GM19239 (cell line): Measurements from ENCODE around the gene IQGAP3.
A peak's percentile ranks its signal among the peaks of the same experiment; 100 is the strongest.

Source experiments
- DNase-seq: peaks from one replicate; pipeline ENCODE4 v3.0.0; 2011; ENCODE audit warnings: low spot score; ENCODE audit not compliant: insufficient read length
- FAIRE-seq: peaks from 2 replicates; lab custom pipeline; 2011; peaks lifted over from hg19 to GRCh38; lab: Jason Lieb, UNC

Gene IQGAP3

DNA sequence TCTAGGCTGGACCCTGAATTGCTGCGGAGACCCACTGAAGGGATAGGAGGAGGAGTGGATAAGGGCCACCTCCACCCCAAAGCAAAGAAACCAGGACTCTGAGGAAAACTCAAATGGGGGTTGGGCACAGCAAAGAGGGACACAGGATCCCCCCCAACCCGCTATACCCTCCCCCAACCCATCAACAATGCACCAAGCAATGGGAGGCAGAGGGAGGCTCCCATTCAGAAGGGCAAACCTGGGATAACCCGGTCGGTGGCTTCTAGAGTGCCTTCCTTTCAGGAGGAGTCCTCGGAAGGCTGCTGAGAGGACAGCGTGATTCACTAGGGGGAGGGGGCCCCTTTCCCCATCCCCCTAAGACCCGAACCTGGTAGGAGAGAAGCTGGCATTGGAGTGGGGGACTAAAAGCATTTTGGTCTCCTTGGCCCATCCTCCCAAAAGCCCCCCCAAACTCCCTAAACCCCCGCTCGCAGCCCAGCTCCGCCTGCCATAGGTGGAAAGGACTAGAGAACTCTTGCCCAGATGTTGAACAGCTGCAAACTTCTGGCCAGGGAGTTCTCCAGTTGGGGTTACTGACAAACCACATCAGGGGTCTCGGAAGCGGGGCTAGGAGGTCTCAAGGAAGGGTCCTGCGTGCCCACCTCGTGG is 73.0 kb downstream of the IQGAP3 start:
- FAIRE-seq: no peak
- DNase-seq: no peak

DNA sequence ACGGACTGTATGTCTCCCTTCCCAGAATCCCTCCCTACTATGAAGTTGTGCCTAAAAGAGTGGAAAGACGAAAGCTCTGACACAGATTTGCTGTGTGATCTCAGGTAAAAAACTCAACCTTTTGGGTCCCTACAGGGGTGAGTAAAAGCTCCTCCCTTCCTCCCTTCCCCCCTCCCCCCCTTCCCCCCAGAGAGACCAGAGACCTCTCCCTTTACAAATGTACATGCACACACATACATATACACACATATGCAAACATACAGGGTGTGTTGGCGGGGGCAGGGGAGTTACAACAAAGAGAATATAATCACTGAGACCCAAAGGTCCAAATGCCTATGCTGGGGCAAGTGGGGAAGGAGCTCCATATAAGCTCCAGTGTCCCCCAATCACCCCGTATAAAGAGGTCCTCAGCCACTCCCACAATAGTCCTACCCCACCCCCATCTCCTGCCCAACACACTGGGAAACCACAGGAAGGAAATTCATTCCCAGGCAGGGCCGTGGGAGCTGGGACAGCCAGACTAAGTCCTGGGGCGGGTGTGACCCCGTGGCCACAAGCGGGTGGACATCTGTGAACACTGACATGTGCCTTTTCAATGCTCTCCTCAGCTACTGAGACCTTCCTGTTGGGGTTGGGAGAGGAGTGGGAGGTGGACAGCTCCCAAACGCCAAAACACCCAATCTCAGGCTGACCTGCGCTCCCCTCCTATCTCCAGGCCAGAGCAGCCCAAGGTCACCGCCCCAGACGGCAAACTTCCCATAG is 73.8 kb downstream of the IQGAP3 start:
- DNase-seq: no peak
- no peak for FAIRE-seq

DNA sequence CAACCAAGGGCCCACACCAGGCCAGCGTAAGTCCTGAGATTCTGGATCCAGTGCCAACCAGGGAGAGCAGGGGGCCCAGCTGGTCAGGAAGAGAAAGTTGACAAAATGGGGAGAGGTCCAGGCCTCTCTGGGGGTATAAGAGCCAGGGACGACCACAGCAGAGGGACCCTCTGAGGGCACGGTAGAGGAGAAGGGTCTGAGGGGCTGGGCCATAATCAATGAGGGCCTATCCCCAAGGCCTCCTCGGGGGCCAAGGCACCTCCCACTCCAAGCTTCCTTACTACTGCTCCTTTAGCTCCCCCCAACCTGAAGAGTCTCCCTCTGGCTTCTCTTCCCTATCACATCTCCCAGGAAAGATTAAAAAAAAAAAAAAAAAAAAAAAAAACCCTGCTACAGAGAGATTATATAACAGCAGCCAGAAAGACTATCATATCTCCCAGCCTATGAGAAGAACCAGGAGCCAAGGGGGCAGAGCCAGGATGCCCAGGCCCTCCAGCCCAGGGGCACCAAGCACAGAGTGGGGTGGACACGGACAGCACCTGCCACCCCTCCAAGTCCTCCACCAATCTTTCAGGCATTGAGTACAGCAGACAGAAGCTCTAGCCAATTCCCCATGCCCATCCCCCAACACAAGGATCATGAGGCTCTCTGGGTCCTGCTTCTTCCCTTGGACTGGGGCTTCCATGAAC is 74.5 kb downstream of the IQGAP3 start:
- FAIRE-seq: no peak

DNA sequence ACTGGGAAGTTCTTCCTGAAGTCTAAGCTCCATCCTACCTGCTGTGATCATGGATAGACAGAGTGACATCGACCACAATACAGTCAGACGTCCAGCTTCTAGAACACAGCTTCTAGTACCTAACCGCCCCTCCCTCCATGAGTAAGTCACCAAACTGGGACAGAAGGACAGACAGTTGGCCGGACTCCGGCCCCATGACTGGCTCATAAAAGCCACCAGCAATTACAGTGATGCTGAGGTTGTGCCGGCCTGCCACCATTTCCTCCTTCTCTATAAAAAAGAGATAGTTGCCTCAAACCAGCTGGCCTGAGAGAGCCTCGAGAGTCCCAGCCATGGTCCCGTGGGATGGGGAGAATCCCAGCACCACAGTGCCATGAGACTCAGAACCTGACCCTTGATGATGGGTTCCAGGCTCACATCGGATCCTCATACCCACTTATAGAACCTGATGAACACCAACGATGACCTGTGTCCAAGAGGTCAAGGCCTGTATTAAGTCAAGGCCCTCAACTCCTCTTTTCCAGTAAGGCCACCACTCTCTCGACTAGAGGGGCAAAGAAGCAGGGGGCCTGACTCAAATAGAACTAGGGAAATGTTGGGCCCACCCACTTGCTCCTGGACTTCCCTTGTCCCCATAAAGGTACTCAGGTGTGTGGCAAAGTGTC is 75.2 kb downstream of the IQGAP3 start:
- DNase-seq: no peak
- FAIRE-seq: no peak

More for the DNA sequence above, 74.5 kb downstream of the IQGAP3 start:
- DNase-seq: no peak

DNA sequence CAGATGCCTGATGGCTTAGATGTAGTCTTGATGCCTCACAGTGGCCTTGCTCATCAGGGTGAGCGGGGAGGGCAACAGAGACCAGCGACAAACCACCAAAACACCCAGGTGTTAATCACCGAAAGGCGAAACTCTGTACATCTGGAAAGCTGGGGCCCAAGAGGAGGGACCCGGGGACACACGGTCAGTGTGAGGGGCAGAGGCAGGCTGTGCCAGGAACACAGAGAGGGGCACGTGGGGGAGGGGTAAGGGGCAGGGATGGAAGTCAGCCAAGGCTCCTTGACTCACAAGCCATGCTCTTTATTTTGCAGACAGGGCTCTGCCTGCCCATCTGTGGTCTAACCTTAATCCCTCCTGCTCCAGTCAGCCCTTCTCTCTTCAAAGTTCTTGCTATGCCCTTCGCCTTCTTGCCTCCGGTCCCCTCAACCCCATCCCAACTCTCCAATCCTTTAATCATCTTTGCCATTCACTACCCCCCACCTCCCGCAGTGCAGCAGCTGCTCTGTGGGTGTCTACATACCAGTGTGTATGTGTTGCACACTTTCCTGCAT is 76.1 kb downstream of the IQGAP3 start:
- peak; percentile 74 for FAIRE-seq
- no peak for DNase-seq

DNA sequence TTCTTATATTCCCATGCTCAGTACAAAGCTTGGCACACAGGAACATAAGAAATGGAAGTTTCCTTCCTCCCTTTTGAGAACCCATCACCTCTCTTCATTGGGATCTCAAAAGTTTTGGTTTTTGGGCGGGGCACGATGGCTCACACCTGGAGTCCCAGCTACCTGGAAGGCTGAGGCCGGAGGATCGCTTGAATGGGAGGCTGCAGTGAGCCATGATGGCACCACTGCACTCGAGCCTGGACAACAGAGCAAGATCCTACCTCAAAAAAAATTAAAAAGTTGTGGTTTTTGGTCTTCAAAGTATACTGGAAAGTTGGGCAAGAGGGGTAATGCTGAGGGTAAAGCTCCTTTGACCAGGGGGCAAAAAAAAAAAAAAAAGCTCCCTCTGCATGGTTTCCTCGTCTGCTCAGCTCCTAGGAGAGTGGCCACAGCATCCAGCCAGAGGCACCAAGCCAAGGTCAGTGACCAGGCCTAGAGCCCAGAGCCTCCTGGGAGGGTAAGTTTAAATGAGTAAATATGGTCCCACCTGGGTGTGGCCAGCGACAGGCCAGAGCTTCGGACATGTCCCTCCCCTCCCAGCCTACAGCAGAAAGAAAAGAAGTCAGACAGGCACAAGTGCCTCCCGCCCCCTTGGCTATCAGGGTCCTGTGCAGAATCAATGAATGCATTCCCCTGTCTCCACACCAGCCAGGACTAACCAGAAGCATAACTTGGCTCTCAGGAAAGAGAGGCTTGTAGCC is 76.8 kb downstream of the IQGAP3 start:
- FAIRE-seq (no peak), DNase-seq (no peak)

DNA sequence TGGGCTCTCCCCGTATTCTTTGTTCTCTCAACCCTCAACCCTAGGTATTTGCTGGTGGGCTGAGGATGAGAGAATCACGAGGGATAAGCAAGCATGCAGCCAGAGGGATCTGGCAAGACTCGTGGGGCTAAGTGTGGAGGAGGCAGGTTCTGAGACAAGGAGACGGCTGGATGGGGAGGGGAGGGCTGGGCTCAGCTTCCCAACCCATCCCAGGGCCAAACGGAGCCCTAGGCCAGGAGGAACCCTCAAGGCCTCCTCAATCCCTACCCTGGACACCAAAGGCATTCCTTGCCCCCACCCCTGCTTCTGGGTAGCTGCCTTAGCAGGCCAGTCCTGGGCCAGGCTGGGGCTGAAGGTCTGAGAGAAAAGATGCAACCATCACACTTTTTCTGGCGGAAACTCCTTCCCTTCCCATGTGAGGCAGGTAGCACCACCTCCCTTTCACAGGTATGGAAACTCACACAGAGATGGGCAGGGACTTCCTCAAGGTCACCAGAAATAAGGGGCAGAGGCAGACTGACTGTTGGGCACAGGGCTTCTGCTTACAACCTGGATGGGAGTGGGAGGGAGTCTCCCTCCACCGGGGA is 78.0 kb downstream of the IQGAP3 start:
- no peak for FAIRE-seq

DNA sequence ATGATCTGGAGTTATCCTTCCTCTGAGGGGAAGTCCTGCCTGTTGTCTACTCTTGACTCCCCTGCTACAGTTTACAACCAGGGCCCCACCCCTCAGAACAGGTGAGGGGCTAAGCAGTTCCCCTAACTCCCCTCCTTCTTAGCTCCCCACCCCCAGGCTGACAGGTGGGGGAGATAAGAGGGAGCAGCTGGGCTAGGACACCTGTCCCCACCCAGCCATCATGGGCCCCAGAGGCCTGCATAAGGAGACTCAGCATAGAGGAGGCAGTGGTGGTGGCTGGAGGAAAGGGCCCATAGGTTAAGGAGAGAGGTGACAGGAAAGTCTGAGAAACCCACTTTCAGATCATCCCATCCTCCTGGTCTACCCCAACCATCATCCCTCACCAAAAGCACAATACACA is 78.6 kb downstream of the IQGAP3 start:
- DNase-seq: no peak
- peak; percentile 11 for FAIRE-seq

More for the DNA sequence above, 78.0 kb downstream of the IQGAP3 start:
- no peak for DNase-seq

DNA sequence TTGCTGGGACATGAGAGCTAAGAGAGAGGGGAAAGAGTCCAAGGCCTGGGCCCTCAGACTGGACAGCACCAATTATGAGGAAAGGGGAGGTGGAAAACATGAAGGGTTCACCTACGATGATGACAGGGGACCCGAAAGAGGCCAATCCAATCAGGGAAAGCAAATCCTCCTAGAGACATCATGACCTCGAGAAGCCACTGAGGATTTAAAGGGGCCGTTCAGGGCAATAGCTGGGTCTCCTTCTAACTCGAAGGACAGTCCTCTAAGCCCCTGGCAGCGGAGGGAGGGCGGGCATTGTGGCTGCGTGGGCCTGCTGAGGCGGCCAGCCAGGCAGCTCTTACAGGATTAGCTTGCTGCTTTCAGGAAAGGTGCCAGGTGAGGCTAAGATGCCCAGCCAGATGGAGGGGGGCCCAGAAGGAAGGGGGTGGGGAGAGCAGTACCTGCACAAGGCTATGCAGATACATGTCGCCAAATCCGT is 79.2 kb downstream of the IQGAP3 start:
- peak; percentile 44 for FAIRE-seq
- DNase-seq: no peak

DNA sequence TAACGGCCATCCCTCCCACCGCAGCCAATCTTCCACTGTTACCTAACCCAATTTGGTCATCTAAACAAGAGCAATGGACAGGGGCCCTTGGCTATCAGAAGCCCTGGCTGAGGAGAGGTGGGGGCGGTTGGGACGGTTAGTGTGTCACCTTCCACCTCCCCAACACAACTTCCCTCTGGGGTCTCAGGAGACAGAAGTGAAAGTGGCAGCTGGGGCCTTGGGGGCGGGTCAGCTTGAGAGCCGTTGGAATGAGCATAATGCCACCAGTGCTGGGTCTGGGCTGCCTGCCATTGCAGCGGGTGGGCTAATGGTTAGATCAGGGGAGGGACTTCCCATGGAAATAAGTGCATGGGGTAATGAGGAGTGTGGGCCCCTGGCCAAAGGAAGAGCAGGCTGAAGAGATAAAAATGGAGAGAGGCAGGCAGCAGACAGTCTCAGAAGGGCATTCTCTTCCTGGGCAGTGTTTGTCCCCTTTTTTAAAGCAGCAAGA is 79.7 kb downstream of the IQGAP3 start:
- no peak for DNase-seq
- FAIRE-seq: peak; percentile 79

DNA sequence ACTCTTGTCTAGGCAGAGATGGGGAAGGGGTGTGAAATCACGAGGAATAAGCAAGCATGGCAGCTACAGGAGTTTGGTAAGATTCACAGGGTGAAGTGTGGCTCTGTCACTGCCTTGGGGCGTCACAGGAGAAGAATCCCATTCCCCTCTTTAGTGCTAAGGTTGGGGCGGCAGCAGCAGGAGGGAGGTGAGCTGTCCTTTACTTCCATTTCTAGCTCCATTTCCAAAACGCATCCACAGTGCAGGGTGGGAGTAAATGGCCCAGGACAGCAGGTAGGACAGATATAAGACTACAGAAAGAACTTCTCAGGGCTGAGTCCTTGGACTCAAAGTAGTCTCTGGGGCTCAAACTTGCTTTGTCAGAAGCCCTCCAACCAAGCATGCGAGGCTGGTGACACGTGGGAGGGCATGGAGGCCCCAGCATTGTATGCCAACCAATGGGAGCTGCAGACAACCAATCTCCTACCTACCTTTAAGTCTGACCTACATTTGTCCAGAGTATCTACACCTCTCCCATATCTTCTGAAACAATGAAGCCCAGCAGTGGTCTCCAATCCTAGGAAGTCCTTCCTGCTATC is 80.3 kb downstream of the IQGAP3 start:
- FAIRE-seq (no peak), DNase-seq (no peak)

DNA sequence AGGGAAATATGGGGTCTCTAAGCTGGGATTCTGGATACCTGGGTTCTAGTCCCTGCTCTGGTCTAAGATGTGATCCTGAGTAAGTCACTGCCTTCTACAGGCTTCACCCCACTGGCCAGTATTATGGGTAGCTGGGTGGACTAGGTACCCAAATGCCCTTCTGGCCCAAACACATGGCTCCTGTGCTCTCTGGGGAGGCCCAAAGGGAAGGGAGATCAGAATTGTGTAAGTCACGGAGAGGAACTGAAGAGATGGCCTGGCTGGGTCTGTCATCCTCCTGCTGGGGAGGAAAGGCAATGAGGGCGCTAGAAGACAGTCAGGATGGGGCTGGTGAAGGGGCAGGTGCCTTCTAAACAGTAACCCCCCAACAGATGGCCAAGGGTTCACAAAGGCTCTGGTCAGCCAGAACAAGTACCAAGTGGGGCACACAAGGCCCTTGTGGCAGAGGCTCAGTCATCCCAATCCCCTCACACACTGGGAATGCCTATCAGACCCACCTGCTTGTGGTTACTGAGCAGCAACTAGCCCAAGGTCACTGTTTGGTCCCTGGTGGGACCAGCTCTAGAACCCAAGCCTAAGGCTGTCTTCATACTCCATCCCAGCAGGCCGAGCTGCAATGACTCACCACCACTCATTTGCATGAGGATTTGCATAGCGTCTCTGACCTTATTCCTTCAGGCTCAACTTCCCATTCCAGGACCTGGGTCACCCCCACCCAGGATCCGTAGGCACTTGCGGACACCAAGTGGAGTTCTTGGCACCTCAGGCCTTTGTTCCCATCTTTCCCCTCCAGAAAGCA is 81.0 kb downstream of the IQGAP3 start:
- FAIRE-seq (peak; percentile 66), DNase-seq (no peak)

DNA sequence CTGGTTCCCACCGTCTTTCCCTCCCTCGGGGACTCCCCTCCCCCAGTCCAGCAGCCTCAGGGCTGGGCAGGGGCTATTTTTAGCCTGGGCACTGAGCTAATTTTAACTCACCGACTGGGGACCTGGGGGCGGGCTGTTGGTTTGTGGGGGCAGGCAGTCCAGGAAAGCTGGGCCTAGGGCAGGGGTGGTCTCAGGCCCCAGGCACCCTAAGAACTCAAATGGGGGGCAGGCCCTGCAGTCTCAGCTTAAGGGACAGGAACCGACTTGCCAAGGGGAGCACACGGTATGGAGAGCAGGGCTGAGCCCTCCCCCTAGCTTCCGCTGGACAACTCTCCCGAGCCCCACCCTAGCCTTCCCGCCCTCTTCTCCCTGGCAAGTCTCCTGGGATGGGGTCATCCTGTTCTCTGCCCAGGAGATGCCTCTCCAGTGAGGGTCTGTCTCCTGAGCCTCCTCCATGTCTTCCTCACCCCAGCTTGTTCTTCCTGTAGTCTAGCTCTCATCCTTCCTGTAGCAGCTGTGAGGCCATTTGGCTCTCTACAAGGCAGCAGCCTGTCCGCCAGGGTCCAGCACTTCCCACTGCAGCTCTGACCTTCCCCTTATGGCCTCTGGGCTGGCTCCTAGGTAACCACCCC is 81.8 kb downstream of the IQGAP3 start:
- FAIRE-seq: no peak
- DNase-seq: no peak

DNA sequence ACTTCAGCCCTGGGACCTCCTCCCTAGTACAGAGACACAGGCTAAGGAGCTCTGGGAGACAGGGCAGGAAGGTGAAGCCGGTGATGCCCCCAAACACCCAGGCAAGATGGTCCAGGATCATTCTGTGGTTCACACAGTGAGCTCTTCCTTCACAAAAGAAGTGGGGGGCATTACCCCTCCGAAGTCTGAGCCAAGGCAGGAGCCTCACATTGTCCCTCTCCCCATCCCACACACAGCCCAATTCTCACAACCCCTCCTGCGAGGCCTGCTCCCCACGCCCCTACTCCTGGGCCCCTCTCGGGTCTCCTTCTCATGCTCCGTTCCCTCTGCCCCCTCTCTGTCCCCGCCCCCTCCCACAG is 82.5 kb downstream of the IQGAP3 start:
- FAIRE-seq: peak; percentile 45
- no peak for DNase-seq

DNA sequence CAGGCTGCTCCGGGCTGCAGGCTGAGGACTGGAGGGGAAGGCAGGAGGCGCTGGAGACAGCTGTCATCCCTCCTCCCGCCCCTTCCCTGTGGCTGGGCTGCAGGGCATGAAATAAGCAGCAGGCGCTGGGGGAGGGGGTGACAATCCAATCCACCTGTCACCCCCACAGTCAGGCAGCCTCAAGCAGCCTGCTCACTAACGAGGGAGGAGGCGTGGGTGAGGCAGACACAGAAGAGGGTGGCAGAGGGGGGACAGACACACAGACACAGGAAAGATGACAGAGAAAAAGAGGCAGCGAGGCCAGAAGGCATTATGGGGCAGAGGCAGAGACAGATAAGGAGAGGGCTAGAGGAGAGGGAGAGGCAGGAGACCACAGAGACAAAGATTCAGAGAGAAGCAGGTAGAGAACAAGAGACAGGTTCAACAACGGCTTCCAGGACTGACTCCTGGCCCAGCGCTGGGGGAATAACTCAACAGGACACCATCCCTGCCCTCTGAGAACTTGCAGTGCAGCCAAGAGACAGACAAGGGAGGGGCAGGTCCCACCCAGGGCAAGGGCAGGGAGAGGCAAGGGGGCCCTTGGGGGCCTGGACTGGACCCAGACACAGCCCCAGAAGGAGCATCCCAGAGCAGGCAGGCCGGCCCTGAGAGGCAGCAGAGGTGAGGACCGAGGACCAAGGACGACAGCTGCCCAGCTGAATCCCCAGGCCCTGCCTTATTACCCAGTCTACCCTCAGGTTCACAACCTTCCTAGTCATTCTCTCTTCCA is 83.0 kb downstream of the IQGAP3 start:
- FAIRE-seq: no peak
- no peak for DNase-seq

DNA sequence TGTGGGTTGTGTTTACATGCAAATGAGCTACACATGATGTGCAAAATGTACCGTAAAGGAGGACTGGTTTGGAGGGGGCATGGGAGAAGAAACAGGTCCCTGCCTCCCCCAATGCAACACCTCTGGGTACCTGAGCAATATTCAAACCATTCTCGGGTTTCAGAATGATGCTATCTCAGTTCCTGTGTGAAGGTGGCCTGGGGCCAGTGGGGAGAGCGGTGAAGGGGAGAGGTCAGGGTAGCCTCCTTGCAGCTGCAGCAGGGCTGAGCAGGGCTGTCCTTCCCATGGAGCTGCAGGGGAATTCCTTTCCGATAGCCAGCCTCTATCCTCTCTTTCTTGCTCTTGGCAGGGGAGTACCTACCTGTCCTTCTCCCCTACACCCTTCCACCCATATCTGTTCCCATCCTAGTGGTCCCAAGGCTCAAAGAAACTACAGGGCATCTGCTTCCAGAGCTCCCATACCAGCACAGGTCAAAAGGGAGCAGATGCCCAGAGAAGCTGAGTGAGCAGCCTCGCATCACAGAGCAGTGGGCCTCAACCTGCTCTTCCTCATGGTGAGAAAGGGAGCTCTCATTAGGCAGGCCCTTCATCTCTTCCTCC is 83.7 kb downstream of the IQGAP3 start:
- DNase-seq (peak; percentile 71), FAIRE-seq (peak; percentile 94)
